ENCODE measurements around the gene CD2AP.
"Not testable (repeated sequence)": the region's sequence is repeated elsewhere in the genome, so short reads cannot be mapped to it uniquely, and the experiment has no call there.

The CD2AP gene, protein sequence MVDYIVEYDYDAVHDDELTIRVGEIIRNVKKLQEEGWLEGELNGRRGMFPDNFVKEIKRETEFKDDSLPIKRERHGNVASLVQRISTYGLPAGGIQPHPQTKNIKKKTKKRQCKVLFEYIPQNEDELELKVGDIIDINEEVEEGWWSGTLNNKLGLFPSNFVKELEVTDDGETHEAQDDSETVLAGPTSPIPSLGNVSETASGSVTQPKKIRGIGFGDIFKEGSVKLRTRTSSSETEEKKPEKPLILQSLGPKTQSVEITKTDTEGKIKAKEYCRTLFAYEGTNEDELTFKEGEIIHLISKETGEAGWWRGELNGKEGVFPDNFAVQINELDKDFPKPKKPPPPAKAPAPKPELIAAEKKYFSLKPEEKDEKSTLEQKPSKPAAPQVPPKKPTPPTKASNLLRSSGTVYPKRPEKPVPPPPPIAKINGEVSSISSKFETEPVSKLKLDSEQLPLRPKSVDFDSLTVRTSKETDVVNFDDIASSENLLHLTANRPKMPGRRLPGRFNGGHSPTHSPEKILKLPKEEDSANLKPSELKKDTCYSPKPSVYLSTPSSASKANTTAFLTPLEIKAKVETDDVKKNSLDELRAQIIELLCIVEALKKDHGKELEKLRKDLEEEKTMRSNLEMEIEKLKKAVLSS

DNA sequence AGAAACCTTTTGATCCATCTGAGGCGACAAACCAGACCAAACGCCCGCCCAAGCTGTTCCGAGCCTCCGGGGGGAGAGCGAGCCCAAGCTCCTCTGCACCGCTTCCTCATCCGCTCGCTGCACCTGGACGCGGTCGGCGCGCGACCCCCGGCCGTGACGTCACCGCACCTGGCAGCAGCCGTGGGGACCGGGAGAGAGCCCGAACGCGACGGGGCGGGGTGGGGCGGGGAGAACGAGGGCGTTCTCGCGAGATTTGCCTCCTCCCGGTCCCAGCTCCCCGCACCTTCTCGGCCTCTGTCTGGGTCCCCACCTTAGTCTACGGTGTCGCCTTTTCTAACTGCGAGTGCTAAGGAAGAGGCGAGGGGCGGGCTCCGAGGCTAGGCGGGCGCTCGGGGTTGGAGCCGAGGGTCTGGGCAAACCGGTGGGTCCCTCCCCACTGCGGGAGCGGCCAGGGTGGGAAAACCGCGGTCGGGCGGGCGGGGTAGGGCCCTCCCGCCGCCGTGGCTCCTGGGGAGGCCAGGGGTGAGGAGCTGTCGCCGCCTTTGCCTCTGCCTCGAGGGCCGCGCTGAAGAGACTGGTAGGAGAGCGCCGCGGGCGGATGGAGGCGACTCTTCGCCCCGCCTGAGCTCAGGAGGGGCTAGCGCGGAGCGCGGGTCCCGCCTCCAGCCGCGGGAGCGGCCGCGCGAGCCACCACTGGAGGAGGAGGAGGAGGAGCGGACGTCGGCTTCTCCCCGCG is at the start of gene CD2AP:
Gene CD2AP, plus strand, starts transcription at position 293 of the 736 bp plus-strand sequence. CDS start 456 bp downstream, outside the sequence.
- peak; percentile 95 for DNase-seq

DNA sequence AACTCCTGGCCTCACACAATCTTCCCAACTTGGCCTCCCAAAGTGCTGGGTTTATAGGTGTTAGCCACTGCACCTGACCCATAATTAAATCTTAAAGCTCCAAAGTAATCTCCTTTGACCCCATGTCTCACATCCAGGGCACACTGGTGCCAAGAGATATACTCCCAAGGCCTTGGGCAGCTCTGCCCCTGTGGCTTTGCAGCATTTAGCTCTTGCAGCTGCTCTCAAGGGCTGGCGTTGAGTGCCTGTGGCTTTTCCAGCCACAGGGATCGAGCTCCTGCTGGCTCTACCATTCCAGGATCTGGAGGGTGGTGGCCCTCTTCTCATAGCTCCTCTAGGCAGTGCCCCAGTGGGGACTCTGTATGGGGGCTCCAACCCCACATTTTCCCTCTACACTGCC is 49.3 kb upstream of the CD2AP start:
- DNase-seq: no peak

DNA sequence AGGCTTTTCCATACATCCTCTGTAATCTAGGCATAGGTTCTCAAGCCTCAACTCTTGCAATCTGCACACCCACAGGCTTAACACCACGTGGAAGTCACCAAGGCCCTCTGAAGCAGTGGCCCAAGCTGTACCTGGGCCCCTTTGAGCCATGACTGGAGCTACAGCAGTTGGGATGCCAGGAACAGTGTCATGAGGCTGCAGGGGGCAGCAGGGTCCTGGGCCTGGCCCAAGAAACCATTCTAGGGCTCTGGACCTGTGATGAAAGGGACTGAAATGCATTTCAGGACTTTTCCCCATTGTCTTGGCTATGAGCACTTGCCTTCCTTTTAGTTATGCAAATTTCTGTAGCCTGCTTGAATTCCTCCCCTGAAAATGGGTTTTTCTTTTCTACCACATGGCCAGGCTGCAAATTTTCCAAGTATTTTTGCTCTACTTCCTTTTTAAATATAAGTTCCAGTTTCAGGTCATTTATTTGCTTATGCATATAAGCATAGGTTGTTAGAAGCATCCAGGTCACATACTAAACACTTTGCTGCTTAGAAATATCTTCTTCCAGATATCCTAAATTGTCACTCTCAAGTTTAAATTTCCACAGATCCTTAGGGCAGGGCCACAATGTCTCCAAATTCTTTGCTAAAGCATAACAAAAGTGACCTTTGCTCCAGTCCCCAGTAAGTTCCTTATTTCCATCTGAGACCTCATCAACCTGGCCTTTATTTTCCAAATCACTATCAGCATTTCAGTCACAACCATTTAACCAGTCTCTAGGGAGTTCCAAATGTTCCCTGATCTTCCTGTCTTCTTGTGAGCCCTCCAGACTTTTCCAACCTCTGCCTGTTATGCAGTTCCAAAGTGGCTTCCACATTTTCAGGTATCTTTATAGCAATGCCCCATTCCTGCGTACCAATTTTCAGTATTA is 48.6 kb upstream of the CD2AP start:
- DNase-seq: no peak

DNA sequence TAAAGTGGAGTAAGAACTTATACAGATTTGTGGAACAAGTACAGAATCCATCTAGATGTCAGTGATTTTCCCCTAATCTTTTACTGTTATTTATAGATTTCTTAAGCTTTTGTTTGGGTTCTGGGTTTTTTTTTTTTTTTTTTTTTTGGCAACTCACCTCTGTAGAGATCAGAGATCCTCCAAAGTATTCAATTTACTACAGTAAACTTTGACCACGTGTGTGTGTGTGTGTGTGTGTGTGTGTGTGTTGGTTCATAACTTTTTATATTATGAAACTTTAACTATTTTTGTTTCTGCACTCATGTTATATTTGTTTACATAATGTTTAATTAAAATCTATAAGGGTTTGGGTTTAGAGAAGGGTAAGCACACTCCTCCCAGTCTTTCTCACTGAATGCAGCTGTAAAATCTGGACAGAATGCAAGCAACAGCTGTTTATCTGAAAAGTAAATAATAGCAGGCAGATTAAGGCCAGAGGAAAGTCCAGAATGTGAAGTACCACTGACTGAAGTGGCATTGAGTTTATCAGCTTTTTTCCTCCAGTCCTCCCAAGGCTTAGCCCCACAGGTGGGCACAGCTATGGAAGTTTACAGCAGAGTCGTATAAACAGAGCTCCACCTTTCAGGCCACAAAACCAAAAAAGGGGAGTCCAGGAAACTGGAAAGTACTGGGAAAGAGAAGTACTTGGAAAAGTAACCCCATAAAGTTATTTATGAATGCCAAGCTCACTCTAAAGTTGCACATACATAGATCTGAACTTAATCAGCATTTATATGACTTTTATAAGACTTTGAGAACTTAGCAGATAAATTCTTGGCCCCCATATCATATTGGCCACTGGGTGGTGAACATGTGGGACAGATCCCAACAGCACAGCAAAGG is 43.0 kb upstream of the CD2AP start:
- DNase-seq: no peak

DNA sequence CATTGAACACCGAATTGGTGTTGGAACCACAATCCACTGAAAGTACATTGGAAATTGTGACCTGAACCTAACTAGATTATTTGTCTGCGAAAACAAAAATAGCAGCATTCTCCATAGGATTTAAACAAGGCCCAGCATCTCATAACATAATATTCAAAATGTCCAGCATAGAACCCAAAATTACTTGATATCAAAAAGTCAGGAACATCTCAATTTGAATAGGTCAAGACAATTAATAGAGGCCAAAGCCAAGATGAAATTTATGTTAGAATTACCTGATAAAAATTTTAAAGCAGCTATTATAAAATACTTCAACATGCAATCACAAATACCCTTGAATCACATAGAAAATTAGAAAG is 42.4 kb upstream of the CD2AP start:
- no peak for DNase-seq

DNA sequence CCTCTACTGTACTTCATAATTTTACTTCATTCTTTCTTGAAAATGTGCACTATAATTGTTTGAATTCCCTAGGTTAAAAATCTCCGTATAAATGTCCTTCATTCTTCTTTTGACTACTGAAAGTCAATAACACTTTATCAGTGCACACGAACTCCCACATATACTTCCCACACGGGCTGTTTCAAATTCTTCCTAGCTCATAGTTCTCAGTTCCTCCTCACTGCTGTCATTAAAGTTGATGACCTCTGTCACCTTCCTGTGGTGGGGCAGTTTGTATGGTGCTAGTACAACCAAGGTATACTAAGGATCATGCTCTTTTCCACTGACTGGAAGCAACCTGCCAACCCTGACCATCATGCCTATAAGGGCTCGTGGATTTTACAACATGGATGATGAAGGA is 40.0 kb upstream of the CD2AP start:
- no peak for DNase-seq

DNA sequence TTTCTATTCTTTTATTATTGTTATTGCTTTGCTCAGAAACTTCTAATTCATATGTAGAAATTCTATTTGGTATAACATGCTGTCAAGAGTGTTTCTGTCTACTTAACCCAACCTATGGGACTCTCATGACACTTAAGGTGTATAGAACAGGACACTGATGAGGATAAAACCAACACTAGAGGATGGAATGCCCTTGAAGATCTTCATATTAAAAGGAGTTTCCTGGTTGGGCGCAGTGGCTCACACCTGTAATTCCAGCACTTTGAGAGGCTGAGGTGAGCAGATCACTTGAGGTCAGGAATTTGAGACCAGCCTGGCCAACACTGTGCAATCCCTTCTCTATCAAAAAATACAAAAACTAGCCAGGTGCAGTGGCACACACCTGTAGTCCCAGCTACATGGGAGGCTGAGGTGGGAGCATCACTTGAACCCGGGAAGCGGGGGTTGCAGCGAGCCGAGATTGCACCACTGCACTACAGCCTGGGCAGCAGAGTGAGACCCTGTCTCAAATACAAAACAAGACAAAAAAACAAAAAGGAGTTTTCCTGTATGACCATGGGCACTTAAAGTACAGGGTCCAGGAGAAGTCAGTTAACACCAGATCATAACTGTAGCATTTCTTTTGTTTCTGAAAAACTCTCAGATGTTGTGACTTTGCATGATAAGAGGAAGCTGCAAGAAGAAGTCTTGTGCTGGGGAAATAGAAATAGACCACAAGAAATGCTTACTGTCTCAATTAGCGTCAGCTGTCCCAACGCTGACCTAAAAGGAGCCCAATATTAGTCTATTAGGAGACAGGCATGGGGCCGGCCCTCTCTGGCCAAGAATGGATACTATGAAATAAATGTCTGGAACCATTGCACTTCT is 38.9 kb upstream of the CD2AP start:
- DNase-seq: peak; percentile 11

DNA sequence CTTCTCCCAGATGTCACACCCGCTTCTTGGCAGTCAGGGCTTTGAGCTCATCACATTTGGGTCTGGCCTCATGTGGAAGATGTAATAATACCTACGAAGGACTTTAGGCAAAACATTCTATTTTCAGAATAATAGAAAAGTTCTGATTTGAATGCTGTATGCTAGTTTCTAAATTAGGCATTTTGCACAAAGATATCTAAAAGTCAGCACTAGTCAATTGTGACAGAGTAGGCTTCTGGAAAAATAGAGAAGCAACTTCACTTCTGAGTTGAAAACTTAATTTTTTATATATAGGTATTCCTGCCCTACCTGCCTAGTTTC is 38.3 kb upstream of the CD2AP start:
- DNase-seq: no peak

DNA sequence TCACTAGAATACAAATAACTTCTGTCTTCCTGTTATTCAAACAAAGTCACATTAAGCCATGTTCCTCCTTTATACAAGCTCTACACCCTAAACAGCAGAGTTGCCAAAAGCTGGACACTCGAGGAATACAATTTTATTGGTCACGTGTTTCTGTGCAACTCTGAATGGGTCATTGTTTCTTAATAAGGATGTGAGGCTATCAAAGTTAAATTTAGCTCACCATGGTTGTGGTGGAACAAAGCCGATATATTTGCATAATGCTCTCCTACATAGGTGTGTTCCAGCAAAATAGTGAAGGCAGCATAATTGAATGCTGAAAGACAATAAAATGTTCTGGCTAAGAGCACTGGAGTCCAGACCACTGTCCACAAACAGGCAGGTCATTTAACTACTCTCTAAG is 36.9 kb upstream of the CD2AP start:
- DNase-seq: no peak

DNA sequence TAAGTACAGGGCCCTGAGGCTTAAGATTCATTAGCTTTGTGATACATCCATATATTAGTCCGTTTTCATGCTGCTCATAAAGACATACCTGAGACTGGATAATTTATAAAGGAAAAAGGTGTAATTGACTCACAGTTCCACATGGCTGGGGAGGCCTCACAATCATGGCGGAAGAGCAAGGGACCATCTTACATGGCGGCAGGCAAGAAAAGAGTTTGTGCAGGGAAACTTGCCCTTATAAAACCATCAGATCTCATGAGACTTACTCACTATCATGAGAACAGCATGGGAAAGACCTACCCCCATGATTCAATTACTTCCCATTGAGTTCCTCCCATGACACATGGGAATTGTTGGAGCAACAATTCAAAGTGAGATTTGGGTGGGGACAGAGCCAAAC is 32.6 kb upstream of the CD2AP start:
- DNase-seq: not testable (repeated sequence)

DNA sequence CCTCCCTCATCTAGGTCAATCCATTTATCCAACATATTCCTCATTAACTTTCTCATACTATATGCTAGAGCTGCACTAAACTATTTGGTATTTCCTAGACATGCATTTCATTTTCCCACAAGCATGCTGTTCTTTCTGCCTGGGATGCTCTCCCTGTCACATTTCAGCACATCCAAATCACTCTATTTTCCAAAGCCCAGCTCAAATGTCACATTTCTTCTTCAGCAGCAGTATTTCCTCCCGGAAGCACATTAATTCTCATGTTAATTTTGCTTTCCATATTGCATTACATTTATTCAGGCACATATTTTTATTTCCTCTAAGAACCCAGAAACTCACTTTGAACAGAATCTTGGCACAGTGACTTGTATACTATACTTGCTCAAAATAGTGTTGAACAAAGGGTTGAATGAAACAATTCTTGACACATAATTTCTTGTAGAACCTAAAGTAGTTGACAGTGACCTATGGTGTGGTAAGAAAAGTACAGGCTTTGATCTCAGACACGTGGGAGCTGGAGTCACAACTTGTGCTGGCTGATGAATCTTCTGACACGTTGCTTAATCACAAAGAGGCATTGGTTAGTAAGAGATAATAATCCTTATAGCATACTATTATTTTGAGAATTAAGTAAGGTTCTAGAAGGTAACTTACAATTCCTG is 30.8 kb upstream of the CD2AP start:
- DNase-seq: no peak

DNA sequence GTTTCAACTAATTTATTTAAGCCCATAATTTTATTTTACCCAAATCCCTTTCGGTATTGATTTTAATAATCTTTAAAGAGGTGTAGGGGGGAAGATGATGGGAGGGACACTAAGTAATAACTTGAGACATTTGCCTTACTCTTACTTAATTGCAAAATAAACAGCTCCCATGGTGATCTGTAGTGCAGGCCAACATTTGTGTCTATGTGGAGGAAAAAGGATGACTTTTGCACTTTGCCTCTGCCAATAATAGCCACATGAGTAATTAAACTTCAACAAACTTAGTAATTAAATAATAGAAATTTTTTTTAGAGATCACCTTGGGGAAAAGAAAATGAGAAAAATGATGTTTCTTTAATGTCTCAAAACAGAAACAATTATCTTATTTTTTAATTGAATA is 29.9 kb upstream of the CD2AP start:
- DNase-seq: no peak

DNA sequence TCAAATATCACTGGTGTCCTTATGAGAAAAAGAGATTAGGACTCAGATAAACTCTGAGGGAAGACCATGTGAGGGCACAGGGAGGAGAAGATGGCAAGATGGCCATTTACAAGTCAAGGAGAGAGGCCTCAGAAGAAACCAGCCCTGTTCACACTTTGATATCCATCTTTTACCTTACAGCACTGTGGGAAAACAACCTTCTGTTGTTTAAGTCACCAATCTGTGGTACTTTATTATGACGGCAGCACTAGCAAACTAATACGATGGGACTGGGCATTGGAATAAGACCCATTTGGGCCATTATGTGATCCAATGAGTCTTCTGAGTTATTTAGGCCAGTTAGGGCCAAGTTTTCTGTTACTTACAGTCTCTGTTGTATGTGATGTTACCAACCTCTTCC is 26.4 kb upstream of the CD2AP start:
- DNase-seq: no peak

DNA sequence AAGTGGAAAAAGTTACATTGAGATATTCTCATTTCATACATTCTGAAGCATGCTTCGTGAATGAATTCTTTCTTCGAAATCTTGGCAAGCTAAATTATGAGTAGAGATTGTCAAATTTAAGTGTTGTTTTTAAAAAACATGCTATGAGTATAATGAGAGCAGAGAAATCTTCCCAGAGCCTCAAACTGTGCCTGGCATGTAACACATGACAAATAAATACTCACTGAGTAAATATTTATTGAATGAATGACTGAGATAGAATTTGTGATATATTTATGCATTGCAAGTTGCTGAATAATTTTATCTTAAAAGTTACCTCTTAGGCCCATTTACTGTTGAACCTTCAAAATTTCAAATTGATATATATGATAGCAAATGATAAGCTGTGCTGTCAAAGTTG is 24.7 kb upstream of the CD2AP start:
- DNase-seq: no peak

DNA sequence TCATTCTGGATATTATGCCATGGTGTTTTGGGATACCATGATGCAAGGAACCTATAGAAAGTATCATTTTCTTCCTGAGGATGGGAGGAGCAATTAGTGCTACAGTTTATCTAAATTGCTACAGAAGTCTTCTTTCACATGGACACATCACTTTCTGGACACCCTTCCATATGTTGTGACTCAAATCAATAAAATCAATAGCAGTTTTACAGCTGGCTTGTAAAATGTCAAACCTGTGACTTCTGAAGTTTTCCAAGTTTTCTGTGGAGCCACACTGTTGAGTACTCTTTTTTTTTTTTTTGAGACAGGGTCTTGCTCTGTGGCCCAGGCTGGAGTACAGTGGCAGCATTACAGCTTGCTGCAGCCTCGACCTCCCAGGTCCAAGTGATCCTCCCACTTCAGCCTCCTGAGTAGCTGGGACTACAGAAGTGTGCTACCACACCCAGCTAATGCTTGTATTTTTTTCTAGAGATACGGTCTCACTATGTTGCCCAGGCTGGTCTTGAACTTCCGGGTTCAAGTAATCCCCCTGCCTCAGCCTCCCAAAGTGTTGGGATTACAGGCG is 24.1 kb upstream of the CD2AP start:
- no peak for DNase-seq

DNA sequence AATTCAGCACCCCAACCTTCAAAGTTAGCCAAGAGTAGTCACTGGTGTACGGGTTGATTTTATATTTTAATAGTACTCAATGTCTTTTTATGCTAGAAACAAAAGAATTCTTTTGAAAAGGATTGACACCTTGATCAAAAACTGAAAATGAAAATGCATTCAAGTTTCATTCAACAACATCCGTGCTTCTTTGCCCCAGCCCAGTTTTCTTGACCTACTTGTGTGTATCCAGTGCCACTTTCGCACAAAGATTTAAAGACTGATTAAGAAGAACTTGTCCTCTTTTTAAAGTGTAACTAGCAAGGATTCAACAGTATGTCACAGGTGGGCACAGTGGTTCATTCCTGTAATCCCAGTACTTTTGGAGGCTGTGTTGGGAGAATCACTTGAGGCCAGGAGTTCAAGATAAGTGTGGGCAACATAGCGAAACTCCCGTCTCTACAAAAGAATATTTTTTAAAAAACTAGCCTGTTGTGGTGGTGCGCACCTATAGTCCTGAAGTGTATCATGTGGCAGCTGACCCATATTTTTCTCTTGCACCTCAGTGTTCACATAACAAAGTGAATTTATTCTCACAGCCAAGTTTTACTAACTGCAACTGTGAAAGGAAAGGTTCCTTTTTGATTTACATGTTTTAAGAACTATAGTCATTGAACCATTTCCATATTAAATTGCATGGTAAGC is 22.7 kb upstream of the CD2AP start:
- DNase-seq: no peak

DNA sequence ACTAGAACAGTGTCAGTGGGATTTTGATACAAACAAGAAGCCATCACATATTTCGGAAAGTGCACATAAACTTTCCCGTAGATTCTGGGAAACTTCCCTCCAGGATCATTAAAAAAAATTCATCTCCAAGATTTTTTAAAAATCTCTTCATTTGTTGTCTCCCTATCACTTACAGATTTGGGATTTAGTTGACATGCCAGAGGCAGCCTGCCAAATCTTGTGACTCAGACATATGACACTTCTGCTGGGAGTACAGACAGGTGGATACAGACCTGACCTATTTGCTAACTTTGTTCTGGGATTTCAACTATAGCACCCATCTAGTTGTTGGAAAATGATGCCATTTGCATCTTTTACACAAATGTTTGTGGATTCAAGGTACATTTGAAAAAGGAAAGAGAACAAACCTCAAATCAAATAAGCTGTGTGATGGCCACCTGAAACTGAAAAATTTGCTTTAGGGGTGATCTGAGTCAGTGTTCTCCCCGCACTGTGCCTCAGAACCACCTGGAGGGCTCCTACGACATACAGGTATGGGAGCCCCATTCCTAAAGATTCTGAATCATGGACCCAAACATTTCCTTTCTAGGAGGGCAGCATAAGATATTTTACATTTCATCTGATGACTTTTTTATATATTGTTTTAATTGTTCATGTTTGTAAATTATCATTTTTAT is 21.9 kb upstream of the CD2AP start:
- DNase-seq: no peak

DNA sequence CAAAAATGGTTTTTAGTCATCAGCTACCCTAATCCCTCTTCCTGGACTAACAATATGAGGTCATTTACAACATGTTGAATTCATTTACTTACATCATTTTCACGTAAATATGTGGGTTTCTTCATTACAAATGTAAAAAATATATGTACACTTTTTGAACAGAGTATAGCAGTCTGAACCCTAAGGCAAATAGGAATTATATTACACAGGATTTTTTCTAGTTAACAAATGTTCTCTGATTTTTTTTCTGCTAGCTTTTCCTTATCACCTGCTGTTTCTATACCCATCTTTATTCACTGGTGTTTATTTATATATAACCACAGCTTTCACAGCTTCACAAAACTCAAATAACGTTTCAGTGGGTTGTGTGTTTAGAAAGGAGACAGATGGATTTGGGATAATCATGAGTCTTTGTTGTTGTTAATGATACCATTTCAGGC is 21.0 kb upstream of the CD2AP start:
- DNase-seq: no peak

DNA sequence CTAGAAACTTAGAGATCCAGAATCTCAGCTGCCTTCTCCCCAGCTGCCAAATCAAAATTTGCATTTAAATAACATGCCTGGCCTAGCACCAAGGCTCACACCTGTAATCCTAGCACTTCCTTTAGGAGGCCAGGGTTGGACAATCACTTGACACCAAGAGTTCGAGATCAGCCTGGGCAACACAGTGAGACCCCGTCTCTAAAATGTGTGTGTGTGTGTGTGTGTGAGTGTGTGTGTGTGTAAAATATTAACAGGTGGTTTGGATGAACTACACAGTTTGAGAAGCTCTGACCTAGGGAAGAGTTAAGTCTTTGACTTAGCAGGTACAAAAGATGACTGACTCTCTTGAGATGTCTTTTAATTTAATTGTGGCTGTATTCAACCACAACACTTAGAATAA is 20.2 kb upstream of the CD2AP start:
- DNase-seq: no peak

All from CD4-positive, alpha-beta T cell treated with Interferon gamma for 1 hour (primary cell).